ENCODE results near the gene KRT222. TPM values are rescaled to one million over a fixed set of nuclear protein-coding genes. Genes with fewer than 3 reads are reported as not detected.

KRT222 gene
- total RNA-seq, 6 experiments from 2014 or later: 1.2 to 3.2 (median 1.9) TPM

DNA sequence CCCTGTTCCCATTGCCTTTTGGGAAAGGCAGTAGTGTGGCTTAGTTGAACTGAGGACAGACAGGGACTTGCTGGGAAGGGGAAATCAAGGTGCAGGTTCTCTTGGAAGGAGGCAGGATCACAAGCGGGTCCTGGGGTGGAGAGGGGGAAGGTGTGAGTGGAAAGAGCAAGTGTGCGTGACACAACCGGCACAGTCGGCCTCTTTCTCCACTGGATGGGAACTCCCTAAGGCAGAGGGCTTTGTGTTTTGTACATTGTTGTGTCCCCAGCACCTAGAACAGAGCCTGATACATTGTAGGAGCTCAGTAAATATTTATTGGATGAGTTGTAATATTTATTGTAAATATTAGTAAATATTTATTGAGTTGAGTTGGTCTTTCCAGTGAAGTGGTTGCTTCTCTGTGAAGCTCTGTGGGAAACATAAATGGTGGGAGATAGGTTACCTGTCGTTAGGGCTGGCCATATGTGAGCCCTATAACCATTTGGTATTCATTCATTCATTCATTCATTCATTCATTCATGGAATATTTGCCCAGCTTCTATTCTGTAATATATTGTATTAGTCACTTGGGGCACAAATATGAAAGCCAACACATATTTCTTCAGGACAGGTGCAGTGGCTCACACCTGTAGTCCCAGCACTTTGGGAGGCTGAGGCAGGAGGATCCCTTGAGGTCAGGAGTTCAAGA is 51.4 kb downstream of the KRT222 start:
- 86% methylated on average over 5 of the region's 5 CpGs for WGBS (ENCODE audit: insufficient coverage, low coverage, low lambda C conversion rate, missing lambda C conversion rate)
- DNase-seq: no peak
- no peak for ATAC-seq
- no peaks in the 10 kb centered on the region for H3K27me3 ChIP-seq
- H3K9me3 ChIP-seq: no peaks in the 10 kb centered on the region
- no peak overlapping the region for H3K4me3 ChIP-seq
- H3K36me3 ChIP-seq: no peaks in the 10 kb centered on the region
- H3K4me1 ChIP-seq: peaks cover 0 to under 1% (median under 1%) of the 10 kb centered on the region in 4 donors
- TF ChIP-seq, protein P1, sequence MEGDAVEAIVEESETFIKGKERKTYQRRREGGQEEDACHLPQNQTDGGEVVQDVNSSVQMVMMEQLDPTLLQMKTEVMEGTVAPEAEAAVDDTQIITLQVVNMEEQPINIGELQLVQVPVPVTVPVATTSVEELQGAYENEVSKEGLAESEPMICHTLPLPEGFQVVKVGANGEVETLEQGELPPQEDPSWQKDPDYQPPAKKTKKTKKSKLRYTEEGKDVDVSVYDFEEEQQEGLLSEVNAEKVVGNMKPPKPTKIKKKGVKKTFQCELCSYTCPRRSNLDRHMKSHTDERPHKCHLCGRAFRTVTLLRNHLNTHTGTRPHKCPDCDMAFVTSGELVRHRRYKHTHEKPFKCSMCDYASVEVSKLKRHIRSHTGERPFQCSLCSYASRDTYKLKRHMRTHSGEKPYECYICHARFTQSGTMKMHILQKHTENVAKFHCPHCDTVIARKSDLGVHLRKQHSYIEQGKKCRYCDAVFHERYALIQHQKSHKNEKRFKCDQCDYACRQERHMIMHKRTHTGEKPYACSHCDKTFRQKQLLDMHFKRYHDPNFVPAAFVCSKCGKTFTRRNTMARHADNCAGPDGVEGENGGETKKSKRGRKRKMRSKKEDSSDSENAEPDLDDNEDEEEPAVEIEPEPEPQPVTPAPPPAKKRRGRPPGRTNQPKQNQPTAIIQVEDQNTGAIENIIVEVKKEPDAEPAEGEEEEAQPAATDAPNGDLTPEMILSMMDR (IDR thresholded peaks at IDR 0.05): no peak
- no peak for TF ChIP-seq POLR2A (IDR thresholded peaks at IDR 0.05)
- H3K27ac ChIP-seq: no peak overlapping the region
- intact Hi-C loops (cut with DNase I): no loop called here

DNA sequence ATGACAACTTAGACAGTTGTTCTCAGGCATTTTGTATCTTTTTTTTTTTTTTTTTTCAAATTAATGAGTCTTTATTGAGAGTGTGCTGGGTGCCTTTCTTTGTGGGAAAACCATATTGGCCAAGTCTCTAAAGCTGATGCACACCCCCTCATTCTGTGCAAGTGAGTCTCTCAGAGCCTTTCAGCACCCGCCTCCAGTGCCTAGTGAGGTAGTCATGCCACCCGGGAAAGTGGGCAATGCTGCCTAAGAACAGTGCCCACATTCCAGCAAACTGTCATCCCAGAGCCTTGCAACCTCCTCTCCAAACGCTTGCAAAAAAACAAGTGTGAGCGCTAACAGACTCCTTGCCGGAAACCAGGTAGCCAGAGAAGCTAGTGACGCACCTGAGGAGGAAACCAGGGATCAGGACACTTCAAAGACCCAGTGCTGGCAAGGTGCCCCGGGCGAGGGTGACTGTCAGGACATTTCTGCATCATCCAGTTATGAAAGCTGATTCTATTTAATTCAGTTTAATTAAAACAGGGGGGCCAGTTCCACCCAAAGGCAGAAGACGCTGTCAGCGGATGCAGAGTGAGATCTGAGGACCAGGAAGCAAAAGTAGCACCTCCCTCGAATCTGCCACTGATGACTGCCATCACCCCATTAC is 52.3 kb downstream of the KRT222 start:
- TF ChIP-seq, protein P1 (IDR thresholded peaks at IDR 0.05): no peak
- TF ChIP-seq POLR2A (IDR thresholded peaks at IDR 0.05): no peak
- H3K4me1 ChIP-seq: no peaks in the 10 kb centered on the region
- intact Hi-C loops (cut with DNase I): no loop called here
- H3K9me3 ChIP-seq: no peaks in the 10 kb centered on the region
- ATAC-seq (no peak), DNase-seq (no peak)
- H3K27me3 ChIP-seq: no peaks in the 10 kb centered on the region
- no peak overlapping the region for H3K27ac ChIP-seq
- no peaks in the 10 kb centered on the region for H3K36me3 ChIP-seq
- WGBS (ENCODE audit: insufficient coverage, low coverage, low lambda C conversion rate, missing lambda C conversion rate): 80% methylated on average over 9 of the region's 11 CpGs
- H3K4me3 ChIP-seq: no peak overlapping the region

DNA sequence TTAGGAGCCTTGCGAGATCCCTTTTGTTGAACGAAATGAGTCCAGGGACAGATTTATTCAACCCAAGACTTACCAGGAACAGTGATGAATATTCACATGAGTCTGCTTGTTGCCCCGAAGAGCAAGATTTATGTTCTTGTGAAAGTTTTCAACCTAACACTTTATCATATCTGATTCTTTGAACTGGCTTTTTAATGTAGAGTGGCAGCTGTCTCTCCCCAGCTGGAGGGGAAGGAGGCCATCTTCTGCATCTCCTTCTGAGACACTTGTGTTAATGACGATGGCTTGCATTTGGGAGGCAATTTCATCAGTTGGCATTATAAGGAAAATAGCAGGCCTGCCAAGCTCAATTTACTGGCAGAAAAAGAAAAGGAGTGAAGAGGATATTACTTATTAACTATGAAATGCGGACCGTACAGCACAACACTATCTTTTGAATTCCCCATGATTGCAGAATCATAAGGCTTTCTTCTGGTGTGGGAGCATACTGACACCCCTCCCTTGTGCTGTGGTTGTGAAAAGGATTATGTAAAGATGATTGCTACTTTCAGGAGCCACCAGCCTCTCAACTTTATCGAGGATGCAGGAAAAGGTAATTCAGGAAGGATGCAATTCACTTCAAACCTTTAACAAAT is 53.0 kb downstream of the KRT222 start:
- WGBS (ENCODE audit: insufficient coverage, low coverage, low lambda C conversion rate, missing lambda C conversion rate): 56% methylated on average over 7 of the region's 7 CpGs
- no peak for TF ChIP-seq POLR2A (IDR thresholded peaks at IDR 0.05)
- TF ChIP-seq, protein P1 (IDR thresholded peaks at IDR 0.05): no peak
- Histone ChIP-seq H3K27ac (no peak overlapping the region), H3K27me3 (no peaks in the 10 kb centered on the region), H3K4me3 (no peak overlapping the region), H3K36me3 (no peaks in the 10 kb centered on the region), H3K4me1 (no peaks in the 10 kb centered on the region), H3K9me3 (no peaks in the 10 kb centered on the region)
- no peak for DNase-seq
- intact Hi-C loops (cut with DNase I): no loop called here
- ATAC-seq: peak in 2 of 4 donors; percentile 19 to 21

DNA sequence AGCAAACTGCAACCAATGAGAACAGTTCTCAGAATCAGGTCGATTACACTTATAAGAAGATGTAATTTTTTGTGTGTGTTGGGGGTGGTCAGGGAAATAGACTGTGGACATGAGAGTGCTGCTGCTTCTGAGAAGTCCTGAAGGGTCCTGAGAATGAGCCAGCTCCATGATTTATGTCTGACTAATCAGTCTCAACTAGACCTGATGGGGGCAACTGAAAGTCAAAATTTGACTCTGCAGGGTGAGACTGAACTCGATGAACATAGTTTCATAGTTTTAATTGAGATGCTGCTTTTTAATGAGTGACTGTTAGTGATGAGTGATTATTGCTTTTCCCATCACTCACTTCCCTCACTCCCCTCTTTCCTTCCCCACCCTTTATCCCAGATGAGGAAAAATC is 54.6 kb downstream of the KRT222 start:
- intact Hi-C loops (cut with DNase I): no loop called here

More for the DNA sequence above, 54.6 kb downstream of the KRT222 start:
- 54% methylated on average over 2 of the region's 2 CpGs for WGBS (ENCODE audit: insufficient coverage, low coverage, low lambda C conversion rate, missing lambda C conversion rate)
- Histone ChIP-seq H3K4me3 (no peak overlapping the region), H3K27ac (no peak overlapping the region), H3K4me1 (no peaks in the 10 kb centered on the region), H3K9me3 (no peaks in the 10 kb centered on the region), H3K36me3 (no peaks in the 10 kb centered on the region), H3K27me3 (no peaks in the 10 kb centered on the region)
- no peak for DNase-seq
- ATAC-seq: no peak
- TF ChIP-seq, protein P1 (IDR thresholded peaks at IDR 0.05): no peak
- no peak for TF ChIP-seq POLR2A (IDR thresholded peaks at IDR 0.05)

Data from right lobe of liver (tissue), 6 donors.